RKO (cell line): Measurements from ENCODE around the gene APP.
A peak's percentile ranks its signal among the peaks of the same experiment; 100 is the strongest.
"Not testable (repeated sequence)": the region's sequence is repeated elsewhere in the genome, so short reads cannot be mapped to it uniquely, and the experiment has no call there.

Experiments
- DNase-seq: peaks from one replicate; pipeline ENCODE4 v3.0.0-alpha.2; 2016; ENCODE audit warnings: low spot score

APP gene

GRCh38 chr21:26162081-26162480 lies 8.5 kb downstream of the APP start:
- DNase-seq: no peak

GRCh38 chr21:26159869-26160268 lies 10.7 kb downstream of the APP start:
- DNase-seq: no peak

DNA sequence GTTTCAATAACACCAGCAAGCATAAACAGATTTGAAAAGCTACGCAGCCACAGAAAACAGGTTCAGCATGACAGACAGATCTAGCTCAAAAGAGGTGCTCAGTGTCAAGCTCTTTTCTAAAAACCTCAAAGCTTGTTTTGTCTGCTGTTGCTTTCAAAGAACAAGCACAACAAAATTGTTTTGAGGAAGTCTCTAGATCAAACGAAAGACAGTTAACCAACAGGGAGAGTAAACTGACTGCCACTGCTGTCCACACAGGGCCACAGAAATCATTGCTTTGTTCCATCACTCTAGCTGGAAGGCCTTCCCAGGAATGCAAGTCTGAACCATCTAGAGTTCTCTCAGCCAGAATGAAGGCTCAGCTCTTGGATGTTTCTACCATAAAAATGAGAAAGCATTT lies 12.8 kb downstream of the APP start:
- no peak for DNase-seq

- DNase-seq: no peak
Measured at GRCh38 chr21:26154753-26155152, 15.8 kb downstream of the APP start.

- no peak for DNase-seq
Measured at GRCh38 chr21:26153758-26154157, 16.8 kb downstream of the APP start.

DNA sequence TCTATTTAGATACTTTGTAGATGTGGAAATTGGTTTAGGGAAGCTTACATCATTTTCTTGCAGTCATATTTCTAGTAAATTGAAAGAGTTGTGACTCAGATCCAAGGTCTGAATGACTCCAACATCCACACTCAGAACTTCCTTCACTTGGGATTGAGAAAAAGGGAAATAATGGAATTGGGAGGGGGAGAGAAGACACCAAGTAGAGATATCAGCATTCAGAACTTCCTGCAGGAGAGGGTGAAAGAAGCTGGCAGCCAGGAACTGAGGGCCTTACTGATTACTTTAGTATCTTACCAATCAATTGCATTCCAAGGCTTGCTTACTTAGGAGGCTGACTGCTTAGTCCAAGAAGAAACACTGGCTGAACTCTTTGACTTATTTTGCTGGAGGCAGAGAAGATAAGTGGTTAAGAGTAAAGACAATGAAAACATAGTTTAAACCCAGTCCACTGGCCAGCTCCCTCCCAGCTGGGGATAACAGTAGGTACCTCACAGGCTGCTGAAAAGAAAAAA lies 21.7 kb downstream of the APP start:
- DNase-seq: peak; percentile 40

DNA sequence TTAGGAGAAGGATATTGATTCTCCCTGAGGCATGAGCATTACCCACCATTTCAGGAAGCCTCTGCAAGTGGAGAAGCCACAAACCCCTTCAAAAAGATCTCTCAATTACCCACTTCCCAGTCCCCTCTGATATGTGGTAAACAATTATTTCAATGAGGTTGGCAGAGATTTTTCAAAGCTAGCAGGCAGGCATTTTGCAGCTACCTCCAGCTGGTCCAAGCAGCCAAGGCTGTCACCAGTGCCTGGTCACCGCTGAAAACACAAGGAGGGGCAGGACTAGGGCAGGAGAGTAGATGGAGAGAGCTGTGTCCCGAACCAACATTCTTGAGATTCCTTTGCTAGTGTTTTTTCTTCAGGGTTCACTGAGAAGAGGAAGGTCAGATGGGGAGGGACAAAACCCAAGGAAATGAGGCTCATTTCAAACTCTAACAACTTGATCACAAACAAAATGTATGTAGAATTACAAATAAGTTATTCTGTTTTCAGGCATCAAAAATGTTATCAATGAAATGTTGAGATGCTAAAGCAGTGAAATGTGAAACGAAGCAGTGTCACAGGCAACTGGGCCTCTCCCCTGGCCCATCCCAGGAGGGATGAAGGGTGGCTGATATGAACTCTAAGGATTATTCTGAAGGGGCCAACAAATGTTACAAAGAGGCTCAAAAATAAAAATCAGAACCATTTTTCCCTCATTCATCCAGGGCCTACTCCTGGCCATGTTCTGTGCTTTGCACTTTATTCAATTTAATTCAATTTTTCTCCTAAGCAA lies 22.3 kb downstream of the APP start:
- no peak for DNase-seq

DNA sequence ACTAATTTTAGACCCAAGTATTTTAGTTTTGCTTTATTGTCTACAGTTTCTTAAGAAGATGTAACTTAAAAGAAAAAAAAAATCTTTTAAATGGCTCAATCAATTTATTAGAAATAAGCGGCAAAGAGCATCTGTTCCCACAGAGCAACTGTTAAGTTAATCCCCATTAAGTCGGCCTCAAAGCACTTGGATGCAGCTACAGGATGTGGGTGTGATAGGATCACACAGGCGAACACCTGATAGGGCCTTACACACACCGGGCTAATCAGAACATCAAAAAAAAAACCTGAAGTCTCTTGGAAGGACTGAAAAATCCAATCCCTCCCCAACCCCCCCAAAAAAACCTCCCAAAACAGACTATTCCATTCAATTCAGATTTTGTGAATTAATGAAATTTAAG lies 23.0 kb downstream of the APP start:
- no peak for DNase-seq

DNA sequence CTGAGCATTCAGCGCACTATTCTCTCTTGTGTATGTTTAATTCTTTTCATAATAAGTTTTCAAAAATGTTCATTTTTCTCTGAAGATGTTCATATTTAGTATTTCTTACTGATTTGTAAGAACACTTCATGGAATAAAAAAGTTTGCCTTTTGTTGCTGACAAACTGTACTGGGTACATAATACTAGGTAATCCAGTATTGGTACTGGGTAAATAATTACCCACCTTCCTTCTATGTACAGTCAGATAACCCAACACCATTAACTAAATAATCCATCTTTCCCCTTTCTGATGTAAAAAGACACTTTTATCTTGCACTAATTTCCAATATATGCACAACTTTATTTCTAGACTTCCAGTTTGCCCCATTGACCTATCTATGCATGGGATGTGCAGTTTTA lies 23.9 kb downstream of the APP start:
- no peak for DNase-seq

- no peak for DNase-seq
Measured at GRCh38 chr21:26144031-26144430, 26.5 kb downstream of the APP start.

DNA sequence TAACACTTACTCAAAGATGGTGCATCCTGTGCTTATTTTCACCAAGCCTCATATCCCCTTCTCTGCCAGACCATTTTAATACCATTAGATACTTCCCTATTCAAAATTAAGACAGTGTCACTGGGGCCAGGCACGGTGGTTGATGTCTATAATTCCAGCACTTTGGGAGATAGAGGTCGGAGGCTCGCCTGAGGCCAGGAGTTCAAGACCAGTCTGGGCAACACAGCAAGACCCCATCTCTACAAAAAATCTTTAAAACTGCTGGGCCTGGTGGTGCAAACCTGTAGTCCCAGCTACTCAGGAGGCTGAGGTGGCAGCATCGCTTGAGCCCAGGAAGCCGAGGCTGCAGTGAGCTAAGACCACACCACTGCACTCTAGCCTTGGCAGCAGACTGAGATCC lies 28.2 kb downstream of the APP start:
- no peak for DNase-seq

- DNase-seq: no peak
Measured at GRCh38 chr21:26140926-26141325, 29.6 kb downstream of the APP start.

GRCh38 chr21:26140164-26140579 lies 30.4 kb downstream of the APP start:
- peak; percentile 83 for DNase-seq

- DNase-seq: no peak
Measured at GRCh38 chr21:26138615-26139257, 31.8 kb downstream of the APP start.

DNA sequence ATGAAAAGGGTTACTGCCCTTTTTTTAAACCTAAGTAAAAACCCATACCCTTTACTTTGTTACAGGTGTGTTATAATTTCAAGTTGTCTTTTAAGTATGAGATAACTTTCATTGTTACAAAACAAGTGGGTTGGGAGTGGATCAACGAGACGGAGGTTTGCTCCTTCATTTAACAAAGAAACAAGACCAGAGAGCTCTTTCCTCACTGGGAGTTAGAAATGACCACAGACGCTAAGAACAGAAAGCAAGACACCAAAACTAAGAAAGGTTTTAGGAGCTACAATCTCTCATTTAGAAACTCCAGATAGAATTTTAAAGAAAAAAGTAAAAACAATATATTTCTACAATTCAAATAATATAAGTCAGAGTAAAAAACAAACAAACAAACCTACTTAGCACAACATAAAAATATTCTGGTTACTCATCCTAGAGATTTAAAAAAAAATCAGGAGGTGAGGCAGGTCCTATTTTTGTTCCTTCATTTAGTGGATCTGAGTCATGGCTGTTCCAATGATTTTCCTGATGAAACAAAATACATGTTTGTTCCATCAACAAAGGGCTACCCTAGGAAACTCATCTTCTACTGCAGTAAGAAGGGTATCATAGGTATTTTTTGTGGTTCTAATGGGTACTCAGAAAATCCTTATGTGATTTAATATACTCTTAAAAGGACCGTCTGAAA lies 33.0 kb downstream of the APP start:
- DNase-seq: no peak

DNA sequence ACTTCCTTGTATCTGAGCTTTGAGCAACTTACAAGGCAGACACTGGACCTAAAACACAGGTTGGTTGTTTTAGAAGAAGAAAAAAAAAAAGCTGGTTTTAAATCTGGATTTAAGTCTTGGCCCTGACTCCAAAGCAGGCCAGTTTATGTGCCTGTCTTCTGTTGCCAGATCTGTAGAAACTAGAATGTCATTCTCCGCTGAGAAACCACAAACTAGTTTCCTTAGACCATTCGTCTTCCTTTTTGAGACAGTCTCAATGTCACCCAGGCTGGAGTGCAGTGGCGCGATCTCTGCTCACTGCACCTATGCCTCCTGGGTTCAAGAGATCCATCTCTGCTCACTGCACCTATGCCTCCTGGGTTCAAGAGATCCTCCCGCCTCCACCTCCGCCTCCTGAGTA lies 33.9 kb downstream of the APP start:
- DNase-seq: no peak

DNA sequence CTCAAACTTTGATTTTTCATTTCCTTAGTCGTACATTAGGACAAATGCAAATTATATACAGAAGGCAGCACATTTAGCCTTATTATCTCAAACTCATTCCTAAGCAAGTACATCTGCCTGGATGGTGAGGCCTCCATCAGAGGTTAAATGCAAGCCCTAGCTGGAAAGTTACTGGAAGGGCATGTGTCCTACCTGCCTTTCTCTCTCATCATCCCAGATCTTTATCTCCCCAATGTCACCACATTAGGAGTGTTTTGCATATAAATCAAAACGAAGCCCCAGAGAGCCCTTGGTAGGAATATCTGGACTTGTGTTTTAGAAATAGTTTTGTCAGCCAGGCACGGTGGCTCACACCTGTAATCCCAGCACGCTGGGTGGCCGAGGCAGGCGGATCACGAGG lies 35.0 kb downstream of the APP start:
- DNase-seq: no peak

GRCh38 chr21:26131554-26131953 lies 39.0 kb downstream of the APP start:
- no peak for DNase-seq

- DNase-seq: not testable (repeated sequence)
Measured at GRCh38 chr21:26131053-26131452, 39.5 kb downstream of the APP start.

DNA sequence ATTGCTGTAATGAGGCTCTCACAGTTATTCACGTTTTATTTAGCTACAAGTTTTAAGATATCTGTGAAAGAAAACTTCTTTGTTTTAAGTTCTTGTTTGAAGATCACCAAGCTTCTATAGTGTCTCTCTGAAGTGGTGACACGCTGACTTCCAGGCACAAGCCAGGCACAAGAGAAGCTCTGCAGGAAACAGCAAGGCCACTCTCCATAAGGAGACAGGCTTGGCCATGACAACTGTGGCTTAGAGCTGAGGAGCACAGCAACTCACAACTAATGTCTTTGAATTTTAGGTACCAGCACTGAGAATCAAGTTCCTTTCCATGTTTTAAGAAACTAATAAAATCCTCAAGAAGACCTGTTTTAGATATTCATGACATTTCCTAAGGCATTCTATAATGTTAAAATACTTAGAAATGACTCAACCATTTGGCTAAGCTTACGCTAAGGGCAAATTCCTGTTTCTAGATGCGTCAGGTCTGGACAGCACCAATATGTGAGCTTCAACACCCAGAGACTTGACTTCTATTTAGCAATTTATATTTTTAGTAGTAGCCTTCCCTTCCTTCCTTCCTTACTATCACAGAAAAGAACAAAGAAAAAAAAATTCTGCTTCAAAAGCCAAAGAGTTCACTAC lies 40.2 kb downstream of the APP start:
- DNase-seq: no peak

- no peak for DNase-seq
Measured at GRCh38 chr21:26127918-26128317, 42.7 kb downstream of the APP start.

GRCh38 chr21:26127073-26127814 lies 43.3 kb downstream of the APP start:
- no peak for DNase-seq
